Activated effector memory CD4-positive, alpha-beta T cell treated with anti-CD3 and anti-CD28 coated beads, Interleukin-2, amount 50 U/mL, for 16 hours (primary cell): ENCODE data around the gene CATSPERZ.
A peak's percentile ranks its signal among the peaks of the same experiment; 100 is the strongest.
"Not testable (repeated sequence)": the region's sequence is repeated elsewhere in the genome, so short reads cannot be mapped to it uniquely, and the experiment has no call there.

ENCODE experiments used
- DNase-seq: peaks from one replicate; pipeline ENCODE4 v3.0.0-alpha.2; 2020

Gene CATSPERZ

DNA sequence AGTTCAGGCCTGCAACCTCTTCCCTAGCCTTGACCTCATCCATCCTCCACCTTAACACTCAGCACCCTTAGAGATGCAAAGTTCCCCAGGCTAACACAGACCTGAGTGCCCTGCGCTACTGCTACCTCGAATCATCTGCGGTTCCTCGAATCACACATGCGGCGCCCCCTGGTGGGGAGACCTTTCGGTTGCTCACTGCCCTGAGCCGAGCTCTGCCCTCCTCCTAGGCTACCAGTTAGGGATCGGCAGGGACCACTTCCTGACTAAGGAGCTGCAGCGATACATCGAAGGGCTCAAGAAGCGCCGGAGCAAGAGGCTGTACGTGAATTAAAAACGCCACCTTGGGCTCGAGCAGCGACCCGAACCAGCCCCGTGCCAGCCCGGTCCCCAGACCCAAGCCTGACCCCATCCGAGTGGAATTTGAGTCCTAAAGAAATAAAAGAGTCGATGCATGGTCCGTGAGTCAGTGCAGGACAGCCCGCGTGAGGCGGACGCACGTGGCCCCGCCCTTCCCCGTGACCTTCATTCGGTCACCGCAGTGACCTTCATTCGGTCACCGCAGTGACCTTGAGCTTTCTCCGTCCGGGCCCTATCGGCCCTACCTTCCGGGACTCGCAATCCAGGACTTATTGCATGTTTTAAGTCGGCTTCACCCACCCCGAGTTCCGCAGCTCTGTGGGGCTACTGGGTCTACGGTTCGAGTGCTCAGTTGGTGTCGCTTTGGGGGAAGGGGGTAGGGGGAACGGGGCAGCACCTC lies 4.3 kb downstream of the CATSPERZ start:
- DNase-seq = peak; percentile 98

DNA sequence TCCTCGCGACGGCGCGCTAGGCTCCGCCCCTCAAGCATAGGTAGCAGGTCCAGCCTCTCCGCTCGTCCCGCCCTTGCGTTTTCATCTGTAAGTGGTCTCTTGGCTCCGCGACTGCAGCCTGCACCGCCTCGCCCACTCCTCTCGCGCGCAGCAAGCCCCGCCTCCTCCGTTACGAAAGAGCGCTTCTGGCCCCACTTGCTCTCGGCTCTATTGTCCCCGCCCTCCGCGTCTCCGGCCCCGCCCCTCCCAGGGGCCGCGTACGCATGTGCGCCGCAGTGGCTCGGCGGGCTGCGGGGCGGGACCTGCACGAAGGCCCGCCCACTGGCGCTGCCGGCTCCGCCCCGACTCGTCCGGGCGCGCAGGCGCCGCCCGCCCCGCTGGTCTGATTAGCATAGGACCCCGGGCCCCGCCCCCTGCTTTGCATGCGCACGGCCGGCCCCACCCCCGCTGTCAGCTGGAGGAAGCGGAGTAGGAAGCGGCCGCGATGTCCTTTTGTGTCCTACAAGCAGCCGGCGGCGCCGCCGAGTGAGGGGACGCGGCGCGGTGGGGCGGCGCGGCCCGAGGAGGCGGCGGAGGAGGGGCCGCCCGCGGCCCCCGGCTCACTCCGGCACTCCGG lies 5.0 kb downstream of the CATSPERZ start, which contains the start of gene ESRRA:
Gene ESRRA, plus strand, starts transcription at position 450 of the 616 bp plus-strand sequence. CDS start 1,656 bp downstream, outside the sequence.
- DNase-seq = peak; percentile 100

DNA sequence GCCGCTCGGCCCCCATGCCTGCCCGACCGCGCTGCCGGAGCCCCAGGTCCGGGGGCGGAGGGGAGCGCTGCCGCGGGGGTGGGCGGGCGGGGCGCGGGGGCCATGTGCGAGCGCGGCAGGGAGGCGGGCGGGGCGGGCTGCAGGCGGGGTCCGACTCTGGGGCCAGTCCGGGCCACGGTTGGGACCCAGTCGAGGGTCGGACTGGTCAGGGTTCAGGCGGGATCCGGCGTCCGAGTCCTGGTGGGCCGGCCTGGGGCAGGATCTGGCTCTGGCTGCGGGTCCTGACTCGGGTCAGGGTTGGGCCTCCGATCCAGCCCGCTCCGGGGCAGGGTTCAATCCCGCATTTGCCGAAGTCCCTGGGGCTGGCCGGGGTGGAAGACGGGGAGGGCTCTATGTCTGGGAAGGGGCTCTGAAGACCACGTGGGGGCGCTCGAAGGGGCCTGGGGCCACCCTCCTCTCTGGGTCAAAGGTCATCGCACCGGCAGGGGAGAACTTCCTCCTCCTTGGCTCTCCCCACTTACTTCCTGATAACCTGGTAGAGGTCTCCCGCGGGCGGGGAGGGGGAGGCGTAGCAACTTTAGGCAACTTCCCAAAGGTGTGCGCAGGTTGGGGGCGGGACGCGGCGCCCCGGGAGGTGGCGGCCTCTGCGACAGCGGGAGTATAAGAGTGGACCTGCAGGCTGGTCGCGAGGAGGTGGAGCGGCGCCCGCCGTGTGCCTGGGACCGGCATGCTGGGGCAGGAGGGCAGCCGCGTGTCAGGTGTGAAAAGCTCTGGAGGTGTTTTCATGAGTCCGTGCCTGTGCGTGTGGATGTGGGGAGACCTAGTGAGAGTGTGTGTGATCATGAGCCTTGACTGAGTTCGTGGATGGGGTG lies 5.8 kb downstream of the CATSPERZ start:
- peak; percentile 90 for DNase-seq

DNA sequence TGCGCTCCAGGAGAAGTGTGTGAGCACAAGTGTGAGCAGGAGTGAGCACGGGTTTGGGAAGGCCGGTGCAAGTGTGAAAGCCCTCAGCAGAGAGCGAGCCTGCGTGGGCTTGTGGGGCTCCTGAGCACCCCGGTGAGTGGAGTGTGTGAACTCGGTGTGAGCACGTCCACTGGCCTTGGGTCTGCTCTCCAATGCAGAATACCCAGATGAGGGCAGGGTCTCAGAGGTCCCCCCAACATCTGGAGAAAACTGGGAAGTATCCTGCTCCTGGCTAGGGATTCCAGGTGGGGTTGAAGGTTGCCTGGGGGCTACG lies 6.4 kb downstream of the CATSPERZ start:
- DNase-seq = no peak

DNA sequence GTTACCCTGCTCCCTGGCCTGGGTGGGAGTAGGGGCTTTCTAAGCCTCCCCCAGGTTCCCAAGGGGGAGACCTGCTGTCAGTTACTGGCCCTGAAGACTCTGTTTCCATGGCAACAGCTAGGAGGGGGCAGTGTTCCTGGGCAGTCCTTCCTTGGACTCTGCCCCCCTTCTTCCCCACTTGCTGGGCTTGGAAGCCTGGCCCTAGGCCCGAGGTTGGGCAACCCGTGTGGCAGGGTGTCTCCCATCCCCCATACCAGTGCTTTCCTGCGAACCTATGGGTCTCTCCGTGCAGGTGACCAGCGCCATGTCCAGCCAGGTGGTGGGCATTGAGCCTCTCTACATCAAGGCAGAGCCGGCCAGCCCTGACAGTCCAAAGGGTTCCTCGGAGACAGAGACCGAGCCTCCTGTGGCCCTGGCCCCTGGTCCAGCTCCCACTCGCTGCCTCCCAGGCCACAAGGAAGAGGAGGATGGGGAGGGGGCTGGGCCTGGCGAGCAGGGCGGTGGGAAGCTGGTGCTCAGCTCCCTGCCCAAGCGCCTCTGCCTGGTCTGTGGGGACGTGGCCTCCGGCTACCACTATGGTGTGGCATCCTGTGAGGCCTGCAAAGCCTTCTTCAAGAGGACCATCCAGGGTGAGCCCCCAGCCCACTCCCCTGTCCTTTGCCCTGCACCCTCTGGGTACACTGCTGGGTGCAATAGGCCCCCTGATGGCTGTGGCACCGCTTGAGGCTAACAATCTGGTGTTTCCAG lies 6.9 kb downstream of the CATSPERZ start:
- no peak for DNase-seq

DNA sequence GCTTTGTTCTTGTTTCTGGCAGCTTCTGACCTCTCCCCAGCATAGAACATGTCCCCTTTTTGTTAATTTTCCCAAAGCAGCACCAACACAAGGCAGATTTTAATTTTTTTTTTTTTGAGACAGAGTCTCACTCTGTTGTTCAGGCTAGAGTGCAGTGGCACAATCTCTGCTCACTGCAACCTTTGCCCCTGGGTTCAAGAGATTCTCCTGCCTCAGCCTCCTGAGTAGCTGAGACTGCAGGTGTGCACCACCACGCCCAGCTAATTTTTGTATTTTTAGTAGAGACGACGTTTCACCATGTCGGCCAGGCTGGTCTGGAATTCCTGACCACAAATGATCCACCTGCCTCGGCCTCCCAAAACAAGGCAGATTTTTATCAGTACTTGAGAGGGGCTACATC lies 7.6 kb downstream of the CATSPERZ start:
- DNase-seq = not testable (repeated sequence)

DNA sequence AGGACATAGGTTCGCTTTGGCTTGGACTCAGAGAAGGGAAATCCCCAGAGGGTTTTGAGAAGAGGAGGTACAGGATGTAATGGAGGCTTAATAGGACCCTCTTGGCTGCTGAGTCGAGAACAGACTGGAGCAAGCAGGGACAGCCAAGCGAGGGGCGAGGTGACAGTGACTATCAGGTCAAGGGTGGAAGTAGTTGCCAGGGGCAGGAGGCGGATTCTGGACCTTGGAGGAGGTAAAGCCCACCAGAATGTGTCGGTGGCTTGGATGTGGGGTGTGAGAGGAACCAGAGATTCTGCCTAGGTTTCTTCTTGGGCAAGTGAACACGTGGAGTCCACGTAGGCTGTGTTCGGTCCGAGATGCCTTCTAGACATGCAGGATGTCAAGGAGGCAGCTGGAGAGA lies 12.8 kb downstream of the CATSPERZ start:
- no peak for DNase-seq

DNA sequence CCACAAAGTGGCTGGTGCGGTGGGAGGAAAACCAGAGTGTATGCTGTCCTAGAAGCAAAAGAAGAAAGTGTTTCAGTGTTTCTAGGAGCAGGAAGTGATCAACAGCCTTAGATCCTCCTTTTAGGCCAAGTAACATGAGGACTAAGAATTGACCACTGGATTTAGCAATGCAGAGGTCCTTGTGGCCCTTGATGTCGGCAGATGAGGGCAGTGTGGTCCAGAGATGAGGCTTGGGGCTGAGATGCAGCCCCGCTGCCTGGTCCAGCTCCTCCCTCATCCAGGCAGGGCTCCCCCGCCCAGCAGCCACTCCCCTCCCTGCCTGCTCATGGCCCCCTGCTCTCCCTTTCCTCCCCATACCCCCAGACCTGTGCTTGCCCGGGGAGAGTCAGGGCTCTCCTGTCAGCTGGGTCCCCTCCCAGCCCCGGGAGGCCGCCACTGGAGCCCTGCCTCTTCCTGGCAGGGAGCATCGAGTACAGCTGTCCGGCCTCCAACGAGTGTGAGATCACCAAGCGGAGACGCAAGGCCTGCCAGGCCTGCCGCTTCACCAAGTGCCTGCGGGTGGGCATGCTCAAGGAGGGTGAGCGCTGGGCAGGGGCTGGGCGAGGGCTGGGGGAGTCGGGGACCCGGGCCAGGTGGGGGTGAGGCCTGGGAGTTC lies 13.5 kb downstream of the CATSPERZ start:
- no peak for DNase-seq

DNA sequence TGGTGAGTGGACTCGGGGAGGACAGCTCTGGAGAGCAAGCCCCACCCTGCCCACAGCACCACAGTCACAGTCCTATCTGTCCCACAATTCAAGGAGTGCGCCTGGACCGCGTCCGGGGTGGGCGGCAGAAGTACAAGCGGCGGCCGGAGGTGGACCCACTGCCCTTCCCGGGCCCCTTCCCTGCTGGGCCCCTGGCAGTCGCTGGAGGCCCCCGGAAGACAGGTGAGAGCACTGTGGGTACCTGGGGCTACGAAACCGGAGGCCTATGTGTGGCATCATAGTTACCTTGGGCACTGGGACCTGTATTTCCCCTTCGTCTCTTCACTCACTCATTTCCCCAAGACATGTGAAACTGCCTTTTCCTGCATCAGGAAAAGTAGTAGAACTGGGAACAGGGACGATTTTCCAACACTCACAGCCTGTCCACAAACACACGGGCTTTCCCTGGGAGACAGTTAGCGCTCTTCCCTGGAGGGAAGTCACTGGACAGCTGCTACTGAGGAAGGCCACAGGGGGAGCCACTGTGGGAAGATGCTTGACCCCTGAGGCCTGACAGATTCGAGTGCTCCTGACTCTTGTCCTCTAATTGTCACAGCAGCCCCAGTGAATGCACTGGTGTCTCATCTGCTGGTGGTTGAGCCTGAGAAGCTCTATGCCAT lies 14.1 kb downstream of the CATSPERZ start:
- DNase-seq = no peak

DNA sequence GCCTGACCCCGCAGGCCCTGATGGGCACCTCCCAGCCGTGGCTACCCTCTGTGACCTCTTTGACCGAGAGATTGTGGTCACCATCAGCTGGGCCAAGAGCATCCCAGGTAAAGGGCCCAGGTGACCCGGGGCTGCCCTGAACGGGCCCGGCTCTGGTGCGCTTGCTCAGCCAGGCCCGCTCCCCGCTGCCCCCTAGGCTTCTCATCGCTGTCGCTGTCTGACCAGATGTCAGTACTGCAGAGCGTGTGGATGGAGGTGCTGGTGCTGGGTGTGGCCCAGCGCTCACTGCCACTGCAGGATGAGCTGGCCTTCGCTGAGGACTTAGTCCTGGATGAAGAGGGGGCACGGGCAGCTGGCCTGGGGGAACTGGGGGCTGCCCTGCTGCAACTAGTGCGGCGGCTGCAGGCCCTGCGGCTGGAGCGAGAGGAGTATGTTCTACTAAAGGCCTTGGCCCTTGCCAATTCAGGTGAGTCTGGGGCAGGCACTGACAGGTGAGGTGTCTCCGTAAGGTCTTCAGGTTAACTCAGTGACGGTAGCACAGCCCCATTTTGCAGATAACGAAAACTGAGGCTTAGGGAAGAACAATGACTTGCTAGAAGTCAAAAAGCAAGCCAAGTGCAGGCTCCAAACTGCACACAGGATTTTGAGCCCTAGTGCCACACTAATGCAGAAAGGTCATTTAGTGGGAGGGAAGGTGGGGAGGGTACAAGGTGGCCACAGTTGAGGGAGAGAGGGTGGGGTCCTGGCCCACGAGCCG lies 14.8 kb downstream of the CATSPERZ start:
- no peak for DNase-seq

DNA sequence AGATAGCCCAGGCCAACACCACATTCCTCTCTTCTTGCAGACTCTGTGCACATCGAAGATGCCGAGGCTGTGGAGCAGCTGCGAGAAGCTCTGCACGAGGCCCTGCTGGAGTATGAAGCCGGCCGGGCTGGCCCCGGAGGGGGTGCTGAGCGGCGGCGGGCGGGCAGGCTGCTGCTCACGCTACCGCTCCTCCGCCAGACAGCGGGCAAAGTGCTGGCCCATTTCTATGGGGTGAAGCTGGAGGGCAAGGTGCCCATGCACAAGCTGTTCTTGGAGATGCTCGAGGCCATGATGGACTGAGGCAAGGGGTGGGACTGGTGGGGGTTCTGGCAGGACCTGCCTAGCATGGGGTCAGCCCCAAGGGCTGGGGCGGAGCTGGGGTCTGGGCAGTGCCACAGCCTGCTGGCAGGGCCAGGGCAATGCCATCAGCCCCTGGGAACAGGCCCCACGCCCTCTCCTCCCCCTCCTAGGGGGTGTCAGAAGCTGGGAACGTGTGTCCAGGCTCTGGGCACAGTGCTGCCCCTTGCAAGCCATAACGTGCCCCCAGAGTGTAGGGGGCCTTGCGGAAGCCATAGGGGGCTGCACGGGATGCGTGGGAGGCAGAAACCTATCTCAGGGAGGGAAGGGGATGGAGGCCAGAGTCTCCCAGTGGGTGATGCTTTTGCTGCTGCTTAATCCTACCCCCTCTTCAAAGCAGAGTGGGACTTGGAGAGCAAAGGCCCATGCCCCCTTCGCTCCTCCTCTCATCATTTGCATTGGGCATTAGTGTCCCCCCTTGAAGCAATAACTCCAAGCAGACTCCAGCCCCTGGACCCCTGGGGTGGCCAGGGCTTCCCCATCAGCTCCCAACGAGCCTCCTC lies 15.7 kb downstream of the CATSPERZ start:
- DNase-seq = not testable (repeated sequence)

DNA sequence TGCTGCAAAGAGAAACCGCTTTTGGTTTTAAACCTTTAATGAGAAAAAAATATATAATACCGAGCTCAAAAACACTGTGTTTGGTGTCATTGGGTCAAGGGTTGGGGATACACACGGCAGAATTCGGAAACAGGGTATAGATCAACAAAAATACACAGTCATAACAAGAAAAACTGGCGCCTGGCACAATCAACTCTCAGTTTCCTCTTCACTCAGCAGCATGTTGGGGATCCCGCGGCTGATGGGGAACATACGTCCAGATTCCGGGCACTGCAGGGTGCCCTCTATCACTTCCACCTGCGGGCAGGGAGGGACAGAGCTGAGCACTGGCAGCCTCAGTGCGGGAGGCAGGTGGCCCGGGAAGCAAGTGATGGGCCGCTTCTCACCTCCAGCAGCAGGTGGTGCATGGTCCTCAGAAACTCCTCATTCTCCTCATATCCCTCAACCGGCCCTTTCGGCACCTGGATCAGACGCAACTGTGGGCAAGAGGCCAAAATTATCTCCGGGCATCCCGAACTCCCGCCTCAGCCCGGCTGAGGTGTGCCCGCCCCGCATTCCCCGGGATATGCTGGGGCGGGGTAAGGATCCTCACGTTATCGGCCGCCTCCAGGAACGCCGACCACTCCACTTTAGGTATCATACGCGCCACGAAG lies 16.6 kb downstream of the CATSPERZ start:
- DNase-seq = peak; percentile 81

DNA sequence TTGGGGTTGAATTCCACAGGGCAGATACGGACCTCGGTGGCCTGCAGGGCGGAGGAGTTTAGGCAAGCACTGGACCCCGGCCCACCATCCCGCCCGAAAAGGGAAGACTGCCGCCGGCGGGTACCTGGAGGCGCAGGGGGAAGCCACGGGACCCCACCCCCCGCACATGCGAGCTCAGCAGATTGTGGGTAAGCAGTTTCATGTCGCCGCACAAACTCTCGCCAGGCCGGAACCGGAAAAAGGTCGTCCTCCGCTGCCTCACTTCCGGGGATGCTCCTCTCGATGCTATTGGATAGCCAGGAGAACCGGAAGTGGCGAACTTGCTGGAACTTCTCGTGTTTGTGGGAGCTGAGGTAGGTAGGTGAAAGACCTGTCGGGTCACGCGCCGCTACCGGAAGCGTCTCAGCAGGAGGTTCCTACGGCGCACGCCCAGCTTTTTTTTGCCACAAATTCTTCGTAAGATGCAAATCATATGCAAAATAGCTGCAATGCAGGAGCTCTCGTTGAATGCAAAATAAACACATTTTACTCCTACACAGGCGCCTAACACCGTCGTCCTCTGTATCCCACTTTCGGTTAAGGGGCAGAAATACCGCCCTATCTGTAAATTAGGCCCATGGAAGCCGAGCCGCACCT lies 17.3 kb downstream of the CATSPERZ start, which contains the start of gene TRMT112:
Gene TRMT112, minus strand, starts transcription at position 235 of the 636 bp plus-strand sequence. Its CDS starts 33 bp downstream, at position 202.
- peak; percentile 98 for DNase-seq

DNA sequence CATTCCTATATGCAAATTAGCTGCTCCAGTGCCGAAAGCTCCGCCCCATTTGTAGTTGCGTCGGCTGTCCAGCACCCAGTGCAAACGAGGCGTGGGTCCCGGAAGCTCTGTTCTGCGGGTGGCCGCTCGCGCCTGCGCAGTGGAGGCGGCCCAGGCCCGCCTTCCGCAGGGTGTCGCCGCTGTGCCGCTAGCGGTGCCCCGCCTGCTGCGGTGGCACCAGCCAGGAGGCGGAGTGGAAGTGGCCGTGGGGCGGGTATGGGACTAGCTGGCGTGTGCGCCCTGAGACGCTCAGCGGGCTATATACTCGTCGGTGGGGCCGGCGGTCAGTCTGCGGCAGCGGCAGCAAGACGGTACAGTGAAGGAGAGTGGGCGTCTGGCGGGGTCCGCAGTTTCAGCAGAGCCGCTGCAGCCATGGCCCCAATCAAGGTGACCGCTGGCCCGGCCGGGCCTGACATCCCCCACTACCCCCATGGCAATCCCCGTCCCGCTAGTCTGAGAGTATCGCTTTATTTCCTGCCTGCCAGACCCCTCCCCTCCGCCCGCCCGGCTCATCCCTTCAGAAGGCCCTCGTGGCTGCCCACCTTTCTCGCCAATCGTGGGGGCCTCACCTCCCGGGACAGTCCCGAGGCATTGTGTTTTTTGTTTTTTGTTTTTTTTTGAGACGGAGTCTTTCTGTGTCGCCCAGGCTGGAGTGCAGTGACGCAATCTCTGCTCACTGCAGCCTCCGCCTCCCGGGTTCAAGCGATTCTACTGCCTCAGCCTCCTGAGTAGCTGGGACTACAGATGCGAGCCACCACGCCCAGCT lies 18.0 kb downstream of the CATSPERZ start, which contains the start of gene PRDX5:
Gene PRDX5, plus strand, starts transcription at position 161 of the 805 bp plus-strand sequence. Its CDS starts 95 bp downstream, at position 256.
- DNase-seq = peak; percentile 98

DNA sequence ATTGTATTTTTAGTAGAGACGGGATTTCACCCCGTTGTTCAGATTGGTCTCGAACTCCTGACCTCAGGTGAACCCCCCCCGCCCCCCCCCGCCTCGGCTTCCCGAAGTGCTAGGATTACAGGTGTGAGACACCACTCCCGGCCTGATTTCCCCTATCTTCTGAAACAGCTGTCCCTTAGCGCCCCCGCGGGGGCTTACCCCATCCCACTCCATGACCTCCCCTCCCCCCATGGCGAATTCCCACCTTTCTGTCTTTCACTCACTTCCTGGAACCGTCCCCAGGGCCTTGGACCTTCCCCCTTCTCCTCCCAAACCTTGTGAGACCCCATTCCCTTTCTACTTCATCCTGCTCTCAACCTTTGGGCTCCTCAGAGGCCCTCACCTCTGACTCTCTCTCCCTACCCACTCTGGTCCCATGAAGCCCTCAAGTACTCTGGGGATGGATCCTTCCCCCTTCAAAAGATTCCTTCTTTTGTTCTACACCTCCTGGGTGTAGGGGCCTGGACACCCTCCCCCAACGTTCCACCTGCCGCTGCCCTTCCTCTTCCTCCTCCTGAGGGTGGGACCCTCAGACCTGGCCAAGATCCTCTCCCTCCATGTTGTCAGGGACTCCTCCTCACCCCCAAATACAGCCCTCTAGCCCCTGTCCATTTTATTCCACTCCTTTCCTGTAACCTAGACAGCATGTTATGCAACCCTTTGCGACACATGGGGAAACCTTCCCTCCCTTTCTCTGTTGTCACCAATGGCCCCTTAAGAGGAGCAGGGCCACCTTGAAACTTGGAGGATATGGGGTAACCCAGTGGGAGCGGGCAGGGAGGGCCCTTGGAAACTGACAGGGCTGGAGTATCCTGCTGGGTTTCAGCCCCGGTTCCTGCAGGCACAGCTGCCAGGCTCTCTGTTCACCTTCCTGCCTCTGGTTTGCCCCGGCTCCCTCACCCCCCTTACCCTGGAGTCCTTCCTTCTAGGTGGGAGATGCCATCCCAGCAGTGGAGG lies 18.9 kb downstream of the CATSPERZ start:
- DNase-seq = no peak

DNA sequence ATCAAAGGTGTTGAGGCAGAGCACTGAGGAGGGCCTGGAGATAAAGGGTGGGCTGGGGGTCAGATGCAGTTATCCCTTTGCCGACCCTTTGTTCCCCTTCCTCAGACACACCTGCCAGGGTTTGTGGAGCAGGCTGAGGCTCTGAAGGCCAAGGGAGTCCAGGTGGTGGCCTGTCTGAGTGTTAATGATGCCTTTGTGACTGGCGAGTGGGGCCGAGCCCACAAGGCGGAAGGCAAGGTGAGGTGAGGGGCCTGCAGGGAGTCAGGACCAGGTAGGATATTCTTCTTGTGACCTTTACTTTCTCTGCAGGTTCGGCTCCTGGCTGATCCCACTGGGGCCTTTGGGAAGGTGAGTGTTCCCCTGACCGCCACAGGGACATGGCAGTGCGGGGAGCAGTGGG lies 20.4 kb downstream of the CATSPERZ start:
- no peak for DNase-seq
